ENCODE results near the gene ST6GAL1. TPM values are rescaled to one million over a fixed set of nuclear protein-coding genes. Genes with fewer than 3 reads are reported as not detected.

Gene ST6GAL1
- total and polyA plus RNA-seq, 2 experiments from 2014 or later, result 17.6 to 65.1 TPM

DNA sequence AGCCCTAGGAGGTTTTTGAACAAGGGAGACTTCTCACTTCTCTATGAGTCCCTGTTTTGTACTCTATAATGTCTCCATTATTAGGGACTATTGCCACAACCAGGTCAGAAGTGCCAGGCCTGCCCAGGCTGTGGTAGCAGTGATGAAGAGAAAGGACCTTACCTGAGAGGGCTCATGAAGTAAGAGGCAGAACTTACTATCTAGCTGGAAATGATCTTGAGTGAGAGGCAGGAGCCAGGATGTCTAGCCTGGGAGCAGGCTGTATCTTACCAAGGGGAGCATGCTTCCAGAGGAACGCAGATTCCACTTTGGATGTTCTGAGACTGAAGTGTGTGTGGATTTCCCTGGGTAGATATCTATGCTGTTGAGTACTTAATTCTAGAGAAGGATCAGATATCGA is 115.7 kb downstream of the ST6GAL1 start (continued):
- TF ChIP-seq, protein P1, sequence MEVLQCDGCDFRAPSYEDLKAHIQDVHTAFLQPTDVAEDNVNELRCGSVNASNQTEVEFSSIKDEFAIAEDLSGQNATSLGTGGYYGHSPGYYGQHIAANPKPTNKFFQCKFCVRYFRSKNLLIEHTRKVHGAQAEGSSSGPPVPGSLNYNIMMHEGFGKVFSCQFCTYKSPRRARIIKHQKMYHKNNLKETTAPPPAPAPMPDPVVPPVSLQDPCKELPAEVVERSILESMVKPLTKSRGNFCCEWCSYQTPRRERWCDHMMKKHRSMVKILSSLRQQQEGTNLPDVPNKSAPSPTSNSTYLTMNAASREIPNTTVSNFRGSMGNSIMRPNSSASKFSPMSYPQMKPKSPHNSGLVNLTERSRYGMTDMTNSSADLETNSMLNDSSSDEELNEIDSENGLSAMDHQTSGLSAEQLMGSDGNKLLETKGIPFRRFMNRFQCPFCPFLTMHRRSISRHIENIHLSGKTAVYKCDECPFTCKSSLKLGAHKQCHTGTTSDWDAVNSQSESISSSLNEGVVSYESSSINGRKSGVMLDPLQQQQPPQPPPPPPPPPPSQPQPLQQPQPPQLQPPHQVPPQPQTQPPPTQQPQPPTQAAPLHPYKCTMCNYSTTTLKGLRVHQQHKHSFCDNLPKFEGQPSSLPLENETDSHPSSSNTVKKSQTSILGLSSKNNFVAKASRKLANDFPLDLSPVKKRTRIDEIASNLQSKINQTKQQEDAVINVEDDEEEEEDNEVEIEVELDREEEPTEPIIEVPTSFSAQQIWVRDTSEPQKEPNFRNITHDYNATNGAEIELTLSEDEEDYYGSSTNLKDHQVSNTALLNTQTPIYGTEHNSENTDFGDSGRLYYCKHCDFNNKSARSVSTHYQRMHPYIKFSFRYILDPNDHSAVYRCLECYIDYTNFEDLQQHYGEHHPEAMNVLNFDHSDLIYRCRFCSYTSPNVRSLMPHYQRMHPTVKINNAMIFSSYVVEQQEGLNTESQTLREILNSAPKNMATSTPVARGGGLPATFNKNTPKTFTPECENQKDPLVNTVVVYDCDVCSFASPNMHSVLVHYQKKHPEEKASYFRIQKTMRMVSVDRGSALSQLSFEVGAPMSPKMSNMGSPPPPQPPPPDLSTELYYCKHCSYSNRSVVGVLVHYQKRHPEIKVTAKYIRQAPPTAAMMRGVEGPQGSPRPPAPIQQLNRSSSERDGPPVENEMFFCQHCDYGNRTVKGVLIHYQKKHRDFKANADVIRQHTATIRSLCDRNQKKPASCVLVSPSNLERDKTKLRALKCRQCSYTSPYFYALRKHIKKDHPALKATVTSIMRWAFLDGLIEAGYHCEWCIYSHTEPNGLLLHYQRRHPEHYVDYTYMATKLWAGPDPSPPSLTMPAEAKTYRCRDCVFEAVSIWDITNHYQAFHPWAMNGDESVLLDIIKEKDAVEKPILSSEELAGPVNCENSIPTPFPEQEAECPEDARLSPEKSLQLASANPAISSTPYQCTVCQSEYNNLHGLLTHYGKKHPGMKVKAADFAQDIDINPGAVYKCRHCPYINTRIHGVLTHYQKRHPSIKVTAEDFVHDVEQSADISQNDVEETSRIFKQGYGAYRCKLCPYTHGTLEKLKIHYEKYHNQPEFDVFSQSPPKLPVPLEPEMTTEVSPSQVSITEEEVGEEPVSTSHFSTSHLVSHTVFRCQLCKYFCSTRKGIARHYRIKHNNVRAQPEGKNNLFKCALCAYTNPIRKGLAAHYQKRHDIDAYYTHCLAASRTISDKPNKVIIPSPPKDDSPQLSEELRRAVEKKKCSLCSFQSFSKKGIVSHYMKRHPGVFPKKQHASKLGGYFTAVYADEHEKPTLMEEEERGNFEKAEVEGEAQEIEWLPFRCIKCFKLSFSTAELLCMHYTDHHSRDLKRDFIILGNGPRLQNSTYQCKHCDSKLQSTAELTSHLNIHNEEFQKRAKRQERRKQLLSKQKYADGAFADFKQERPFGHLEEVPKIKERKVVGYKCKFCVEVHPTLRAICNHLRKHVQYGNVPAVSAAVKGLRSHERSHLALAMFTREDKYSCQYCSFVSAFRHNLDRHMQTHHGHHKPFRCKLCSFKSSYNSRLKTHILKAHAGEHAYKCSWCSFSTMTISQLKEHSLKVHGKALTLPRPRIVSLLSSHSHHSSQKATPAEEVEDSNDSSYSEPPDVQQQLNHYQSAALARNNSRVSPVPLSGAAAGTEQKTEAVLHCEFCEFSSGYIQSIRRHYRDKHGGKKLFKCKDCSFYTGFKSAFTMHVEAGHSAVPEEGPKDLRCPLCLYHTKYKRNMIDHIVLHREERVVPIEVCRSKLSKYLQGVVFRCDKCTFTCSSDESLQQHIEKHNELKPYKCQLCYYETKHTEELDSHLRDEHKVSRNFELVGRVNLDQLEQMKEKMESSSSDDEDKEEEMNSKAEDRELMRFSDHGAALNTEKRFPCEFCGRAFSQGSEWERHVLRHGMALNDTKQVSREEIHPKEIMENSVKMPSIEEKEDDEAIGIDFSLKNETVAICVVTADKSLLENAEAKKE (CRISPR knock-in tag; IDR thresholded peaks at IDR 0.05), result no peak

DNA sequence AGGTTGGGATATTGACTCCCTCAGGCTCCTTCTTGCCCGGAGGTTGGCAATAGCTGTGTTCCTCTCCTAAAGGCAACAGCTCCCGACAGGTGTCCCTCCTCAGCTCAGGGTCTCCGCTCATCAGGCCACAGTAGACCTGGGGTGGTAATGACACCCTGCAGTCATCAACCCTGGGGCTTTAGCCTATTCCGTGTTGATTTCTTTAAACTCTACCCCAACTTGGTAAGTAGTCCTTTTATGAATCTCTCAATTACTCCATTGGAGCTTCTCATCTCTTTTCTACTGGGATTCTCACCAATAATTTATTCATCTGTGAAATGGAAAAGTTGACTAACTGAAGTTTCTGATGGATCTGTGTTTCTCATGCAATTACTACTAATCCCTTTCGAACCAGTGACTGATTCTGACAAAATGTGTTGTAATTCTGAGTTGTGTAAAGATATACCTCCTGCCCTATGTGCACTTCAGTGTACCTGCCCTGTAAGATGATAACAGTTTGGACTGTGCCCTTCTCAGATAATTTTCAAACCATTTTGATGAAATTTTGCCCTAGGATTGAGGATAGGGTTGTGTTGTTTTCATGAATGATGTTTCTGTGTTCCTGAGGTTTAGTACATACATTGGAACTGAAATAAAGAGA is 119.3 kb downstream of the ST6GAL1 start:
- peaks cover 97% of the 10 kb centered on the region for H3K36me3 Mint-ChIP-seq (ENCODE audit: low read depth)
- TF ChIP-seq EZH2 (IDR thresholded peaks at IDR 0.05; ENCODE audit: low read depth, unreplicated experiment), result no peak
- no peak for TF ChIP-seq STAT1 (IDR thresholded peaks at IDR 0.05; ENCODE audit: unreplicated experiment)
- TF ChIP-seq, protein P2, sequence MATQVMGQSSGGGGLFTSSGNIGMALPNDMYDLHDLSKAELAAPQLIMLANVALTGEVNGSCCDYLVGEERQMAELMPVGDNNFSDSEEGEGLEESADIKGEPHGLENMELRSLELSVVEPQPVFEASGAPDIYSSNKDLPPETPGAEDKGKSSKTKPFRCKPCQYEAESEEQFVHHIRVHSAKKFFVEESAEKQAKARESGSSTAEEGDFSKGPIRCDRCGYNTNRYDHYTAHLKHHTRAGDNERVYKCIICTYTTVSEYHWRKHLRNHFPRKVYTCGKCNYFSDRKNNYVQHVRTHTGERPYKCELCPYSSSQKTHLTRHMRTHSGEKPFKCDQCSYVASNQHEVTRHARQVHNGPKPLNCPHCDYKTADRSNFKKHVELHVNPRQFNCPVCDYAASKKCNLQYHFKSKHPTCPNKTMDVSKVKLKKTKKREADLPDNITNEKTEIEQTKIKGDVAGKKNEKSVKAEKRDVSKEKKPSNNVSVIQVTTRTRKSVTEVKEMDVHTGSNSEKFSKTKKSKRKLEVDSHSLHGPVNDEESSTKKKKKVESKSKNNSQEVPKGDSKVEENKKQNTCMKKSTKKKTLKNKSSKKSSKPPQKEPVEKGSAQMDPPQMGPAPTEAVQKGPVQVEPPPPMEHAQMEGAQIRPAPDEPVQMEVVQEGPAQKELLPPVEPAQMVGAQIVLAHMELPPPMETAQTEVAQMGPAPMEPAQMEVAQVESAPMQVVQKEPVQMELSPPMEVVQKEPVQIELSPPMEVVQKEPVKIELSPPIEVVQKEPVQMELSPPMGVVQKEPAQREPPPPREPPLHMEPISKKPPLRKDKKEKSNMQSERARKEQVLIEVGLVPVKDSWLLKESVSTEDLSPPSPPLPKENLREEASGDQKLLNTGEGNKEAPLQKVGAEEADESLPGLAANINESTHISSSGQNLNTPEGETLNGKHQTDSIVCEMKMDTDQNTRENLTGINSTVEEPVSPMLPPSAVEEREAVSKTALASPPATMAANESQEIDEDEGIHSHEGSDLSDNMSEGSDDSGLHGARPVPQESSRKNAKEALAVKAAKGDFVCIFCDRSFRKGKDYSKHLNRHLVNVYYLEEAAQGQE (IDR thresholded peaks at IDR 0.05; ENCODE audit: unreplicated experiment), result no peak
- TF ChIP-seq ZNF331 (CRISPR knock-in tag; IDR thresholded peaks at IDR 0.05; ENCODE audit: low read depth), result no peak
- TF ChIP-seq, protein P3, sequence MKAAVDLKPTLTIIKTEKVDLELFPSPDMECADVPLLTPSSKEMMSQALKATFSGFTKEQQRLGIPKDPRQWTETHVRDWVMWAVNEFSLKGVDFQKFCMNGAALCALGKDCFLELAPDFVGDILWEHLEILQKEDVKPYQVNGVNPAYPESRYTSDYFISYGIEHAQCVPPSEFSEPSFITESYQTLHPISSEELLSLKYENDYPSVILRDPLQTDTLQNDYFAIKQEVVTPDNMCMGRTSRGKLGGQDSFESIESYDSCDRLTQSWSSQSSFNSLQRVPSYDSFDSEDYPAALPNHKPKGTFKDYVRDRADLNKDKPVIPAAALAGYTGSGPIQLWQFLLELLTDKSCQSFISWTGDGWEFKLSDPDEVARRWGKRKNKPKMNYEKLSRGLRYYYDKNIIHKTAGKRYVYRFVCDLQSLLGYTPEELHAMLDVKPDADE (IDR thresholded peaks at IDR 0.05), result no peak
- TF ChIP-seq JUNB (IDR thresholded peaks at IDR 0.05; ENCODE audit: unreplicated experiment), result no peak
- no peak for TF ChIP-seq EZH2phosphoT487 (IDR thresholded peaks at IDR 0.05; ENCODE audit: unreplicated experiment)
- TF ChIP-seq POLR2AphosphoS5 (IDR thresholded peaks at IDR 0.05; ENCODE audit: low read depth), result no peak
- TF ChIP-seq ZNF114 (CRISPR knock-in tag; IDR thresholded peaks at IDR 0.05), result no peak
- TF ChIP-seq, protein P4, sequence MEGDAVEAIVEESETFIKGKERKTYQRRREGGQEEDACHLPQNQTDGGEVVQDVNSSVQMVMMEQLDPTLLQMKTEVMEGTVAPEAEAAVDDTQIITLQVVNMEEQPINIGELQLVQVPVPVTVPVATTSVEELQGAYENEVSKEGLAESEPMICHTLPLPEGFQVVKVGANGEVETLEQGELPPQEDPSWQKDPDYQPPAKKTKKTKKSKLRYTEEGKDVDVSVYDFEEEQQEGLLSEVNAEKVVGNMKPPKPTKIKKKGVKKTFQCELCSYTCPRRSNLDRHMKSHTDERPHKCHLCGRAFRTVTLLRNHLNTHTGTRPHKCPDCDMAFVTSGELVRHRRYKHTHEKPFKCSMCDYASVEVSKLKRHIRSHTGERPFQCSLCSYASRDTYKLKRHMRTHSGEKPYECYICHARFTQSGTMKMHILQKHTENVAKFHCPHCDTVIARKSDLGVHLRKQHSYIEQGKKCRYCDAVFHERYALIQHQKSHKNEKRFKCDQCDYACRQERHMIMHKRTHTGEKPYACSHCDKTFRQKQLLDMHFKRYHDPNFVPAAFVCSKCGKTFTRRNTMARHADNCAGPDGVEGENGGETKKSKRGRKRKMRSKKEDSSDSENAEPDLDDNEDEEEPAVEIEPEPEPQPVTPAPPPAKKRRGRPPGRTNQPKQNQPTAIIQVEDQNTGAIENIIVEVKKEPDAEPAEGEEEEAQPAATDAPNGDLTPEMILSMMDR (conservative IDR thresholded peaks at IDR 0.05; ENCODE audit: low read depth in 2 of 2), result no peak

More for the DNA sequence above, 119.3 kb downstream of the ST6GAL1 start:
- DNase-seq (ENCODE audit: low spot score) (no peak), ATAC-seq (no peak)
- Mint-ChIP-seq H3K27ac (no peak overlapping the region), H3K4me3 (no peak overlapping the region), H3K4me1 (no peaks in the 10 kb centered on the region), H3K27me3 (ENCODE audit: insufficient read depth, low read depth, poor library complexity) (no peaks in the 10 kb centered on the region), H3K9me3 (peaks cover 30% of the 10 kb centered on the region; the same call in 2 of the 3 replicates)
- Histone ChIP-seq H3K36me3 (ENCODE audit: insufficient read depth) (peaks cover 37% of the 10 kb centered on the region), H3K79me2 (replicated peaks; ENCODE audit: insufficient read depth) (peaks cover 38% of the 10 kb centered on the region), H3K27me3 (ENCODE audit: insufficient read depth) (no peaks in the 10 kb centered on the region), H3K9me2 (ENCODE audit: insufficient read depth) (no peaks in the 10 kb centered on the region; the same call in 1 of the 2 replicates), H3K4me1 (ENCODE audit: insufficient read depth) (no peaks in the 10 kb centered on the region), H3F3A (replicated peaks; ENCODE audit: low read depth) (no peaks in the 10 kb centered on the region), H2AFZ (no peak overlapping the region), H3K4me2 (no peak overlapping the region), H3K27ac (ENCODE audit: low read depth) (no peak overlapping the region), H4K20me1 (replicated peaks; ENCODE audit: insufficient read depth) (no peaks in the 10 kb centered on the region; the same call in 1 of the 2 replicates), H3K4me3 (no peak overlapping the region)
